ENCODE results near the gene MYO1D.
A peak's percentile ranks its signal among the peaks of the same experiment; 100 is the strongest.

The MYO1D gene

GRCh38 chr17:32551186-32551955 lies 325.6 kb downstream of the MYO1D start:
- no peaks in the 10 kb centered on the region for H3K9me2 ChIP-seq (replicated peaks; ENCODE audit: insufficient read depth, low read length)
- no peak for TF ChIP-seq CTCF (IDR thresholded peaks at IDR 0.05; ENCODE audit: low read length)
- no peak for TF ChIP-seq EZH2 (optimal IDR thresholded peaks at IDR 0.05; ENCODE audit: low read depth, low read length)
- no peak for TF ChIP-seq EZH2phosphoT487 (IDR thresholded peaks at IDR 0.05; ENCODE audit: low read length)
- H3K4me1 ChIP-seq (ENCODE audit: low read length): peaks cover 18% of the 10 kb centered on the region
- H3K9ac ChIP-seq (ENCODE audit: low read length): no peak overlapping the region
- H3K27ac ChIP-seq (ENCODE audit: low read length): peak overlapping the region; percentile 15; the same call in 1 of the 2 replicates
- peak overlapping the region; percentile 28 for H3K4me2 ChIP-seq (ENCODE audit: low read depth, low read length)
- H3F3A ChIP-seq (ENCODE audit: insufficient read depth, low read length): peaks cover 6% of the 10 kb centered on the region; the same call in 1 of the 2 replicates
- no peaks in the 10 kb centered on the region for H3K27me3 ChIP-seq (replicated peaks; ENCODE audit: insufficient read depth, low read length)
- peak; percentile 67 for DNase-seq
- no peaks in the 10 kb centered on the region for H3K36me3 ChIP-seq (replicated peaks; ENCODE audit: insufficient read depth, low read length)
- H3K79me2 ChIP-seq (ENCODE audit: low read length): no peaks in the 10 kb centered on the region
- no peaks in the 10 kb centered on the region for H4K20me1 ChIP-seq (ENCODE audit: insufficient read depth, low read length)
- no peak overlapping the region for H3K4me3 ChIP-seq (ENCODE audit: low read length)
- no peaks in the 10 kb centered on the region for H3K9me3 ChIP-seq (replicated peaks; ENCODE audit: insufficient read depth, low read length)
- no peak overlapping the region for H2AFZ ChIP-seq (ENCODE audit: low read length)

- Histone ChIP-seq H3K27me3 (replicated peaks; ENCODE audit: insufficient read depth, low read length) (no peaks in the 10 kb centered on the region), H3K27ac (ENCODE audit: low read length) (no peak overlapping the region), H3K9me3 (replicated peaks; ENCODE audit: insufficient read depth, low read length) (no peaks in the 10 kb centered on the region), H3K36me3 (replicated peaks; ENCODE audit: insufficient read depth, low read length) (no peaks in the 10 kb centered on the region), H3K4me1 (ENCODE audit: low read length) (peaks cover 18% of the 10 kb centered on the region), H3K79me2 (ENCODE audit: low read length) (no peaks in the 10 kb centered on the region), H3K4me2 (ENCODE audit: low read depth, low read length) (no peak overlapping the region), H3K4me3 (ENCODE audit: low read length) (no peak overlapping the region), H3K9me2 (replicated peaks; ENCODE audit: insufficient read depth, low read length) (no peaks in the 10 kb centered on the region), H3K9ac (ENCODE audit: low read length) (no peak overlapping the region), H2AFZ (ENCODE audit: low read length) (no peak overlapping the region), H3F3A (ENCODE audit: insufficient read depth, low read length) (peaks cover 6% of the 10 kb centered on the region; the same call in 1 of the 2 replicates), H4K20me1 (ENCODE audit: insufficient read depth, low read length) (no peaks in the 10 kb centered on the region)
- no peak for TF ChIP-seq CTCF (IDR thresholded peaks at IDR 0.05; ENCODE audit: low read length)
- TF ChIP-seq EZH2 (optimal IDR thresholded peaks at IDR 0.05; ENCODE audit: low read depth, low read length): no peak
- TF ChIP-seq EZH2phosphoT487 (IDR thresholded peaks at IDR 0.05; ENCODE audit: low read length): no peak
- no peak for DNase-seq
These were observed 327.4 kb downstream of the MYO1D start for GRCh38 chr17:32549559-32549958.

GRCh38 chr17:32546031-32546444 lies 330.9 kb downstream of the MYO1D start:
- no peak overlapping the region for H3K27ac ChIP-seq (ENCODE audit: low read length)
- H3K4me3 ChIP-seq (ENCODE audit: low read length): no peak overlapping the region
- no peaks in the 10 kb centered on the region for H3K9me3 ChIP-seq (replicated peaks; ENCODE audit: insufficient read depth, low read length)
- no peaks in the 10 kb centered on the region for H4K20me1 ChIP-seq (ENCODE audit: insufficient read depth, low read length)
- no peak for DNase-seq
- H3K36me3 ChIP-seq (replicated peaks; ENCODE audit: insufficient read depth, low read length): no peaks in the 10 kb centered on the region
- H3K27me3 ChIP-seq (replicated peaks; ENCODE audit: insufficient read depth, low read length): no peaks in the 10 kb centered on the region
- no peaks in the 10 kb centered on the region for H3K9me2 ChIP-seq (replicated peaks; ENCODE audit: insufficient read depth, low read length)
- peaks cover 8% of the 10 kb centered on the region for H3K4me1 ChIP-seq (ENCODE audit: low read length)
- no peak overlapping the region for H3K4me2 ChIP-seq (ENCODE audit: low read depth, low read length)
- no peak overlapping the region for H3K9ac ChIP-seq (ENCODE audit: low read length)
- no peaks in the 10 kb centered on the region for H3F3A ChIP-seq (ENCODE audit: insufficient read depth, low read length)
- TF ChIP-seq EZH2 (optimal IDR thresholded peaks at IDR 0.05; ENCODE audit: low read depth, low read length) (no peak), CTCF (IDR thresholded peaks at IDR 0.05; ENCODE audit: low read length) (no peak), EZH2phosphoT487 (IDR thresholded peaks at IDR 0.05; ENCODE audit: low read length) (no peak)
- no peaks in the 10 kb centered on the region for H3K79me2 ChIP-seq (ENCODE audit: low read length)
- no peak overlapping the region for H2AFZ ChIP-seq (ENCODE audit: low read length)

Data from MM.1S (cell line).